ENCODE data around the gene AK4. TPM values are rescaled to one million over a fixed set of nuclear protein-coding genes. Genes with fewer than 3 reads are reported as not detected.

The AK4 gene
- total and polyA plus RNA-seq, 4 donors, result 52.3 to 106 (median 59.3) TPM

- Histone ChIP-seq H3K27me3 (ENCODE audit: control insufficient read depth in 4 of 4, insufficient read depth in 4 of 4, low read length in 3 of 4) (no peaks in the 10 kb centered on the region), H3K4me1 (ENCODE audit: control insufficient read depth in 4 of 4, insufficient read depth in 4 of 4, low read length in 3 of 4) (peaks cover 0 to 44% (median 25%) of the 10 kb centered on the region in 4 donors), H3K36me3 (ENCODE audit: control insufficient read depth in 4 of 4, insufficient read depth in 3 of 4, low read depth in 1 of 4, low read length in 3 of 4) (no peaks in the 10 kb centered on the region), H3K9me3 (ENCODE audit: control insufficient read depth in 4 of 4, low read length in 3 of 4) (no peaks in the 10 kb centered on the region), H3K27ac (ENCODE audit: low read depth in 1 of 2, low read length in 2 of 2) (peak overlapping the region in 1 of 2 donors; percentile 17), H3K9ac (ENCODE audit: low read depth in 1 of 2, low read length in 2 of 2) (no peak overlapping the region), H3K4me3 (ENCODE audit: low read depth in 1 of 3, low read length in 3 of 3) (peak overlapping the region in 2 of 3 donors; percentile 81 to 93)
- TF ChIP-seq FOXA2 (IDR thresholded peaks at IDR 0.05) (no peak), NR2F2 (IDR thresholded peaks at IDR 0.05) (no peak), SP1 (IDR thresholded peaks at IDR 0.05) (no peak), GABPA (IDR thresholded peaks at IDR 0.05 in 1 of 2, conservative IDR thresholded peaks at IDR 0.05 in 1 of 2) (no peak), ATF3 (IDR thresholded peaks at IDR 0.05) (no peak), HNF4G (IDR thresholded peaks at IDR 0.05) (no peak)
- no peak for DNase-seq (ENCODE audit: low spot score)
Measured at GRCh38 chr1:65150108-65150463, 2.1 kb downstream of the AK4 start.

- no peak overlapping the region for H3K9ac ChIP-seq (ENCODE audit: low read depth in 1 of 2, low read length in 2 of 2)
- peaks cover 2 to 44% (median 25%) of the 10 kb centered on the region in 4 donors for H3K4me1 ChIP-seq (ENCODE audit: control insufficient read depth in 4 of 4, insufficient read depth in 4 of 4, low read length in 3 of 4)
- no peaks in the 10 kb centered on the region for H3K27me3 ChIP-seq (ENCODE audit: control insufficient read depth in 4 of 4, insufficient read depth in 4 of 4, low read length in 3 of 4)
- no peak for DNase-seq (ENCODE audit: low spot score)
- H3K27ac ChIP-seq (ENCODE audit: low read depth in 1 of 2, low read length in 2 of 2), result peak overlapping the region; percentile 17 to 21
- H3K4me3 ChIP-seq (ENCODE audit: low read depth in 1 of 3, low read length in 3 of 3), result peak overlapping the region in 1 of 3 donors; percentile 93
- H3K36me3 ChIP-seq (ENCODE audit: control insufficient read depth in 4 of 4, insufficient read depth in 3 of 4, low read depth in 1 of 4, low read length in 3 of 4), result no peaks in the 10 kb centered on the region
- WGBS, result 72% methylated on average over 23 of the region's 23 CpGs
- TF ChIP-seq ZBTB33 (IDR thresholded peaks at IDR 0.05) (no peak), FOXA2 (IDR thresholded peaks at IDR 0.05) (no peak), YY1 (IDR thresholded peaks at IDR 0.05) (no peak), REST (IDR thresholded peaks at IDR 0.05) (no peak), HNF4G (IDR thresholded peaks at IDR 0.05) (no peak), EGR1 (IDR thresholded peaks at IDR 0.05; ENCODE audit: low read depth in 2 of 2) (no peak), SP1 (IDR thresholded peaks at IDR 0.05) (no peak), FOXA1 (IDR thresholded peaks at IDR 0.05) (no peak), TAF1 (conservative IDR thresholded peaks at IDR 0.05) (no peak), RAD21 (IDR thresholded peaks at IDR 0.05) (no peak), ATF3 (IDR thresholded peaks at IDR 0.05) (no peak), GABPA (IDR thresholded peaks at IDR 0.05 in 1 of 2, conservative IDR thresholded peaks at IDR 0.05 in 1 of 2) (no peak), JUND (IDR thresholded peaks at IDR 0.05) (no peak), NR2F2 (IDR thresholded peaks at IDR 0.05) (no peak)
- no peaks in the 10 kb centered on the region for H3K9me3 ChIP-seq (ENCODE audit: control insufficient read depth in 4 of 4, low read length in 3 of 4)
Measured at GRCh38 chr1:65150583-65151263, 2.7 kb downstream of the AK4 start.
